IMR-90 (cell line): ENCODE results near the gene EML4. TPM values are rescaled to one million over a fixed set of nuclear protein-coding genes. Genes with fewer than 3 reads are reported as not detected.

Experiments used
- ATAC-seq: fragments of 200-7000 bp; cut with Tn5 transposase; 2 replicates; pipeline ENCODE4 v1.9.1; 2020; ENCODE audit warnings: low read depth, mild to moderate bottlenecking, moderate library complexity
- BruUV-seq: library from RNA; stranded (reverse); fragments of 400-500 nt; replicated peaks from 2 replicates; lab custom pipeline; 2021; lab: Mats Ljungman, UMichigan
- CTCF ChIA-PET: fragments of 300-600 bp; formaldehyde crosslinking; extraction: SDS; loops from one replicate; lab custom pipeline; 2021; ENCODE audit warnings: antibody characterized with exemption; lab: Yijun Ruan, JAX
- POLR2A ChIA-PET: fragments of 300-600 bp; sonication (Branson Sonifier 250); formaldehyde crosslinking; loops from one replicate; lab custom pipeline; 2022; ENCODE audit warnings: antibody characterized with exemption; ENCODE audit not compliant: unreplicated experiment; lab: Charles Lee
- DNase-seq: peaks from one replicate; pipeline ENCODE4 v3.0.0; 2013
- H2AFZ ChIP-seq: replicated peaks from 2 replicates; pipeline ENCODE3; 2013; ENCODE audit warnings: low read length, mild to moderate bottlenecking; ENCODE audit not compliant: poor library complexity
- H2AK5ac ChIP-seq: 2 replicates; pipeline ENCODE4 v1.6.1; 2013; ENCODE audit warnings: low read depth, low read length, inconsistent platforms
- H2AK9ac ChIP-seq: replicated peaks from 2 replicates; pipeline ENCODE3; 2013; ENCODE audit warnings: mild to moderate bottlenecking, low read depth, low read length, moderate library complexity; ENCODE audit not compliant: poor library complexity
- H2BK120ac ChIP-seq: 2 replicates; pipeline ENCODE4 v1.6.1; 2013; ENCODE audit warnings: low read depth, low read length, inconsistent platforms
- H2BK15ac ChIP-seq: 3 replicates; pipeline ENCODE4 v1.6.1; 2013; ENCODE audit warnings: low read depth, low read length, inconsistent platforms
- H2BK20ac ChIP-seq: 2 replicates; pipeline ENCODE4 v1.6.1; 2013; ENCODE audit warnings: low read depth, mild to moderate bottlenecking, inconsistent platforms, low read length, moderate library complexity
- H2BK5ac ChIP-seq: 2 replicates; pipeline ENCODE4 v1.6.1; 2013; ENCODE audit warnings: mild to moderate bottlenecking, low read depth, low read length, inconsistent platforms; ENCODE audit not compliant: poor library complexity, severe bottlenecking
- H3K14ac ChIP-seq: replicated peaks from 2 replicates; pipeline ENCODE4 v1.6.1; 2013; ENCODE audit warnings: low read depth, low read length, inconsistent platforms
- H3K18ac ChIP-seq: 2 replicates; pipeline ENCODE4 v1.6.1; 2013; ENCODE audit warnings: low read depth, low read length, control low read depth
- H3K23ac ChIP-seq: 2 replicates; pipeline ENCODE4 v1.6.1; 2013; ENCODE audit warnings: low read depth, low read length, inconsistent platforms
- H3K27ac ChIP-seq: 2 replicates; pipeline ENCODE4 v1.5.1; 2013; ENCODE audit warnings: mild to moderate bottlenecking, control low read depth, low read length; ENCODE audit not compliant: insufficient read depth
- H3K27me3 ChIP-seq: 2 replicates; pipeline ENCODE4 v1.6.1; 2013; ENCODE audit warnings: low read length; ENCODE audit not compliant: control insufficient read depth, insufficient read depth
- H3K36me3 ChIP-seq: 2 replicates; pipeline ENCODE4 v1.6.1; 2013; ENCODE audit warnings: low read length, mixed read lengths; ENCODE audit not compliant: control insufficient read depth, insufficient read depth
- H3K4ac ChIP-seq: 2 replicates; pipeline ENCODE4 v1.6.1; 2013; ENCODE audit warnings: low read depth, low read length, inconsistent platforms
- H3K4me1 ChIP-seq: 2 replicates; pipeline ENCODE4 v1.6.1; 2013; ENCODE audit warnings: low read length, mixed read lengths; ENCODE audit not compliant: control insufficient read depth, insufficient read depth
- H3K4me2 ChIP-seq: 2 replicates; pipeline ENCODE4 v1.6.1; 2013; ENCODE audit warnings: low read depth, mild to moderate bottlenecking, control low read depth, low read length, moderate library complexity
- H3K4me3 ChIP-seq: 2 replicates; pipeline ENCODE4 v1.5.1; 2013; ENCODE audit warnings: low read depth, mild to moderate bottlenecking, control low read depth, low read length, moderate library complexity; ENCODE audit not compliant: insufficient read depth
- H3K56ac ChIP-seq: 2 replicates; pipeline ENCODE4 v1.6.1; 2013; ENCODE audit warnings: low read length, inconsistent platforms; ENCODE audit not compliant: insufficient read depth; ENCODE audit errors: extremely low read depth
- H3K79me1 ChIP-seq, 2 experiments: 2 replicates each; pipeline ENCODE4 v1.6.1; 2013; ENCODE audit warnings: low read length in 2 of 2, inconsistent platforms in 1 of 2, low read depth in 1 of 2
- H3K9ac ChIP-seq: 2 replicates; pipeline ENCODE4 v1.6.1; 2013; ENCODE audit warnings: low read depth, low read length, control low read depth
- H3K9me1 ChIP-seq: 2 replicates; pipeline ENCODE4 v1.6.1; 2013; ENCODE audit warnings: low read length, inconsistent platforms; ENCODE audit not compliant: insufficient read depth
- H3K9me3 ChIP-seq: 2 replicates; pipeline ENCODE4 v1.6.1; 2013; ENCODE audit warnings: low read length; ENCODE audit not compliant: control insufficient read depth, insufficient read depth
- H4K20me1 ChIP-seq: 2 replicates; pipeline ENCODE4 v1.6.1; 2013; ENCODE audit warnings: low read length, inconsistent platforms; ENCODE audit not compliant: insufficient read depth
- H4K5ac ChIP-seq: 2 replicates; pipeline ENCODE4 v1.6.1; 2013; ENCODE audit warnings: mild to moderate bottlenecking, low read depth, low read length, control low read depth
- H4K8ac ChIP-seq, 2 experiments: 2 replicates each; pipeline ENCODE4 v1.6.1; 2013; ENCODE audit warnings: low read depth in 2 of 2, low read length in 2 of 2, control low read depth in 1 of 2, inconsistent platforms in 1 of 2
- H4K91ac ChIP-seq: 2 replicates; pipeline ENCODE4 v1.6.1; 2013; ENCODE audit warnings: low read depth, low read length, inconsistent platforms; ENCODE audit not compliant: insufficient read depth
- BHLHE40 ChIP-seq: fragments of 150-350 bp; IDR thresholded peaks from 2 replicates; pipeline ENCODE4 v1.6.1; 2016; ENCODE audit warnings: mild to moderate bottlenecking, low read depth, low read length
- CHD1 ChIP-seq: IDR thresholded peaks from 2 replicates; pipeline ENCODE4 v1.6.1; 2012; ENCODE audit warnings: low read depth, low read length, improper control_type of control experiment
- FOS ChIP-seq: fragments of 150-350 bp; IDR thresholded peaks from 2 replicates; pipeline ENCODE4 v1.6.1; 2016; ENCODE audit warnings: low read depth, low read length
- MAFK ChIP-seq: IDR thresholded peaks from 2 replicates; pipeline ENCODE4 v1.6.1; 2012; ENCODE audit warnings: low read depth, low read length, improper control_type of control experiment
- MAZ ChIP-seq: IDR thresholded peaks from 2 replicates; pipeline ENCODE4 v1.6.1; 2012; ENCODE audit warnings: low read depth, mild to moderate bottlenecking, low read length, improper control_type of control experiment, moderate library complexity, borderline replicate concordance
- MXI1 ChIP-seq: IDR thresholded peaks from 2 replicates; pipeline ENCODE4 v1.6.1; 2012; ENCODE audit warnings: low read depth, mild to moderate bottlenecking, low read length, moderate library complexity, borderline replicate concordance
- NFE2L2 ChIP-seq: fragments of 150-350 bp; IDR thresholded peaks from 2 replicates; pipeline ENCODE4 v1.6.1; 2016; ENCODE audit warnings: low read depth, mild to moderate bottlenecking, low read length
- RAD21 ChIP-seq: IDR thresholded peaks from 2 replicates; pipeline ENCODE4 v1.6.1; 2012; ENCODE audit warnings: low read length, improper control_type of control experiment
- RFX5 ChIP-seq: IDR thresholded peaks from 2 replicates; pipeline ENCODE4 v1.8.0; 2012; ENCODE audit warnings: low read depth, mild to moderate bottlenecking, low read length, moderate library complexity
- SMC3 ChIP-seq: fragments of 150-350 bp; IDR thresholded peaks from 2 replicates; pipeline ENCODE4 v1.6.1; 2016; ENCODE audit warnings: low read depth, mild to moderate bottlenecking, antibody characterized with exemption, low read length, moderate library complexity
- USF2 ChIP-seq: fragments of 150-350 bp; IDR thresholded peaks from 2 replicates; pipeline ENCODE4 v1.6.1; 2017; ENCODE audit warnings: mild to moderate bottlenecking, antibody characterized with exemption, low read length, low read depth
- dilution Hi-C: fragments of 300-500 bp; cut with HindIII; formaldehyde crosslinking; loops from one replicate; pipeline ENCODE4 v1.14.3; 2018; ENCODE audit warnings: low sequenced_read_pairs; ENCODE audit not compliant: unreplicated experiment
- in situ Hi-C: fragments of 300-500 bp; cut with MboI; formaldehyde crosslinking; loops from 3 replicates; pipeline ENCODE4 v1.14.3; 2019; ENCODE audit warnings: low sequenced_read_pairs, inconsistent platforms, mixed read lengths
- intact Hi-C: fragments of 100-400 bp; cut with micrococcal nuclease; formaldehyde crosslinking; loops from 2 replicates; pipeline ENCODE4 v1.10.0; 2022
- polyA plus RNA-seq, 3 experiments: library from polyadenylated mRNA; depleted of rRNA; stranded (reverse); fragments of >200 nt; gene quantifications; 2 replicates each; pipeline ENCODE4 v1.2.3, GENCODE V29; 2012; ENCODE audit warnings: low replicate concordance in 1 of 3
- total RNA-seq: library from RNA; depleted of rRNA; stranded (reverse); fragments of >200 nt; gene quantifications from 2 replicates; pipeline ENCODE4 v1.2.3, GENCODE V29; 2012
- TF ChIP-seq, protein P1 (sequence below): fragments of 150-350 bp; IDR thresholded peaks from 2 replicates; pipeline ENCODE4 v1.6.1; 2016; ENCODE audit warnings: low read depth, mild to moderate bottlenecking, low read length, moderate library complexity, borderline replicate concordance

EML4 gene
- total and polyA plus RNA-seq, 2 of the 4 experiments (the other 2 are of a cell fraction), result 29.7 to 73.7 TPM

GRCh38 chr2:42205337-42205736, 36.2 kb downstream of the EML4 start:
- in situ Hi-C loops (no loop called here), dilution Hi-C loops (no loop called here), intact Hi-C loops (no loop called here)
- Histone ChIP-seq H3K27me3 (no peaks in the 10 kb centered on the region), H3K4me2 (no peak overlapping the region), H3K4me3 (no peak overlapping the region), H3K9me3 (no peaks in the 10 kb centered on the region), H3K18ac (no peak overlapping the region), H3K23ac (0 out of 2 replicates have a peak overlapping the region, but pooled peaks have one; percentile 10), H3K56ac (no peak overlapping the region), H2BK15ac (no peak overlapping the region), H3K14ac (0 out of 2 replicates have a peak overlapping the region, but pooled peaks have one; percentile 13), H3K9me1 (peaks cover 8% of the 10 kb centered on the region), H2AFZ (no peak overlapping the region), H2BK20ac (no peak overlapping the region), H3K4ac (no peak overlapping the region), H3K4me1 (peaks cover 12% of the 10 kb centered on the region), H2BK5ac (peak overlapping the region; percentile 29), H3K27ac (no peak overlapping the region), H2BK120ac (no peak overlapping the region), H3K36me3 (no peaks in the 10 kb centered on the region), H3K9ac (no peak overlapping the region), H2AK9ac (no peak overlapping the region), H4K5ac (no peak overlapping the region), H4K8ac (peak overlapping the region in 1 of 2 experiments; percentile 35; a peak in 1 of 4 replicates), H4K20me1 (peaks cover 6% of the 10 kb centered on the region; the same call in 1 of the 2 replicates), H2AK5ac (no peak overlapping the region), H3K79me1 (peaks cover 38 to 55% of the 10 kb centered on the region in 2 experiments), H4K91ac (no peak overlapping the region)
- TF ChIP-seq, protein P1, sequence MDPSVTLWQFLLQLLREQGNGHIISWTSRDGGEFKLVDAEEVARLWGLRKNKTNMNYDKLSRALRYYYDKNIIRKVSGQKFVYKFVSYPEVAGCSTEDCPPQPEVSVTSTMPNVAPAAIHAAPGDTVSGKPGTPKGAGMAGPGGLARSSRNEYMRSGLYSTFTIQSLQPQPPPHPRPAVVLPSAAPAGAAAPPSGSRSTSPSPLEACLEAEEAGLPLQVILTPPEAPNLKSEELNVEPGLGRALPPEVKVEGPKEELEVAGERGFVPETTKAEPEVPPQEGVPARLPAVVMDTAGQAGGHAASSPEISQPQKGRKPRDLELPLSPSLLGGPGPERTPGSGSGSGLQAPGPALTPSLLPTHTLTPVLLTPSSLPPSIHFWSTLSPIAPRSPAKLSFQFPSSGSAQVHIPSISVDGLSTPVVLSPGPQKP, result no peak
- TF ChIP-seq MAFK (no peak), MXI1 (no peak), NFE2L2 (no peak), FOS (no peak), RFX5 (no peak), SMC3 (no peak), MAZ (no peak), CHD1 (no peak), USF2 (no peak), BHLHE40 (no peak), RAD21 (no peak)
- BruUV-seq, result no TSS peak
- no peak for ATAC-seq
- no peak for DNase-seq
- ChIA-PET CTCF (no interaction called here), POLR2A (no interaction called here)
